Medulla oblongata (tissue), 1 donor: ENCODE results near the gene PPFIA4.

Experiments used
- DNase-seq: peaks from one replicate; pipeline ENCODE4 v3.0.0-alpha.2; 2015; ENCODE audit errors: extremely low spot score

The PPFIA4 gene

DNA sequence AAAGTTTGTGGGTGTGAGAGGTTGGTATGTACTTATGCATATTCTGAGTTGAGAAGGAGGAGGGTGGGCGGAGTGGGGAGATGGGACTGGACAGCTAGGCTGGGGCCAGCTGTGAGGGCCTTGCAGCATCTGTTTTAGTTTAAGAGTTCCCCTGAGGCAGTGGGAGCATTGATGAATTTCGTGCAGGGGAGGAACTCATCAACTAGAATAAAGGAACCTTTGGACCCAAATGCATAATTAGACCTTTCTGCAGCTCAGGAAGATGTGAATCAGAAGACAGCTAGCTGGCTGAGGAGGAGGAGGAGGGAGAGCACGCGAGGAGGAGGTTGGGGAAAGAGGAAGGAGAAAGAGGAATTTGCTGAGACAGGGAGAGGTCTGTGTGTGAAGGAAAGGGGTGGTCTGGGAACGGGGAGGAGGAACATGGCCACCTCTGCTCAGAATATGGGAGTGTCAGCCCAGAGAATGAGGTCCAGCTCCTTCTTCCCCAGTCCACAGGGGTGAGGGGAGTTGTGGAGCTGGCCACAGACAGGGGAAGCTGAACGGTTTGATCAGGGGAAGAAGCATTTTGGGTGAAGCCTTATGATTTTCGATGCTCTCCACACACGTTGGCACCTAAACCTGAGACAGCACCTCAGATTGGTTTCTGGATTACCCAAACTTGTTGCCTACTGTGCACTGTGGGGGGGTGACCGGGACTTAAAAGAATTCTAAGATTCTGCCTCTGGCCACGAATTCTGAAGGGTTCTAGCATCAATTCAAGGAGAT, 31.8 kb downstream of the PPFIA4 start:
- DNase-seq: peak; percentile 54

DNA sequence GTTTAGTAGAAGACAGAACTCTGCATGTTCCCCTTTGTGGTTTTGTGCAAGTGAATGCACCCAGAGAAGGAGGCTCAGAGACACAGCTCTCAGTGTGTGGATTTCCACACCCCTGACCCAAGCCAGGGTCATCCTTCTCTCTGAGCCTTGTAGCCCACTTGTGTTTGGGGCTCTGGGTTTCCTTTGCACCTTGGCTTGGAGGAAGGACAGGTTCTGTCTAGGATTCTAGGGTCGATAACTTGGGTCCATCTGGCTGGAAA, 32.3 kb downstream of the PPFIA4 start:
- peak; percentile 44 for DNase-seq

- DNase-seq: peak; percentile 12
Measured at GRCh38 chr1:203059485-203059884, 33.2 kb downstream of the PPFIA4 start.

GRCh38 chr1:203060115-203060514, 33.8 kb downstream of the PPFIA4 start:
- DNase-seq: no peak

- no peak for DNase-seq
Measured at GRCh38 chr1:203063287-203063686, 37.0 kb downstream of the PPFIA4 start.

GRCh38 chr1:203065191-203065590, 38.9 kb downstream of the PPFIA4 start:
- no peak for DNase-seq

DNA sequence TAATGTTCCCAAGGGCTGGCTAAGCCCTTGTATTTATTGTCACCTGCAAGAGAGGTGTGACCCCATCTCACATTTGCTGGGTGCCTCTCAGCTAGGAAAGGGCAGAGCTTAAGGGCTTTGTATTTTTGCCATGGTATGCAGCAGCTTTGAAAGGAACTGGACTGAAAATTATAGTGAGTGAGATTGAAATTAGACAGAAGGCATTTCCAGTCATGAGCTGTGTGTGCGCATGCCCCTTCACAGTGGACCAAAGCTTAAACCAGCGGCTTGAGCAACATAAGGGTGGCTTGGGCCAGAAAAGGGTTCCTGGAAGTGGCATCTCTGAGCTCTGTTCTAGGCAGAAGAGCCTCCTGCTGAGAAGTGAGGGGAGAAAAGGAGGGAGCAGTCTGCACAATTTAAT, 39.7 kb downstream of the PPFIA4 start:
- no peak for DNase-seq

GRCh38 chr1:203066965-203067364, 40.7 kb downstream of the PPFIA4 start:
- no peak for DNase-seq

DNA sequence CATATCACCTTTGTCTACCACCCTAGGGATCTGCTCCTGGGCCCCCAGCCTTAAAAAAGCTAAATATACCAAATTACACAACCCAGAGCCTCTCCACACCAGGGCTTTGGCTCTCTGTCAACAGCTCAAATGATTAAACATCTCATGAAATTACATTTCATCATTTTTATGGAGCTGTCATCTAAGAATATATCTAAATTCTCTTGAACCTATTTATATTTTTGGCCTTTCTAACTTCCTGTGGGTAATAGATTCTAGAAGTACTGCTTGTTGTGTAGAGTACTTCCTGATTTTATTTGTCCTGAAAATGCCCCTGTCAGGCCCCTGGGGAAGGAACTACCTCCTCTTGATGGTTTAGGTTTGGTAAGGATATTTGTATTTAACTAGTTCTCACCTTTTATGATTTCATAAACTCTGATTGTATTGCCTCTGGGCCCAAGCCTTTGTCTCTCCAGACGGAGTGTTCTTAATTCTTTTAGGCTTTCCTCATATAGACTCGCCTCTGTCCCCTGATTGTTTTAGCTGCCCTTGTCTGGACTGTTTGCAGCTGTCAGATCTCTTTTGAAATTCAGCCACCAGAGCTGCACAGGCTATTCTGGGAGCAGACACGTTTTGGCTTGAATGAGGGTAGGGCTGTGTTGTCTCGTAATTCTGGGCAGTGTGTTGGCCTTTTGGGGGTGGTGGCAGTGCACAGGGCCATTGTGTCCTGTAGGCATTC, 42.9 kb downstream of the PPFIA4 start:
- peak; percentile 71 for DNase-seq

DNA sequence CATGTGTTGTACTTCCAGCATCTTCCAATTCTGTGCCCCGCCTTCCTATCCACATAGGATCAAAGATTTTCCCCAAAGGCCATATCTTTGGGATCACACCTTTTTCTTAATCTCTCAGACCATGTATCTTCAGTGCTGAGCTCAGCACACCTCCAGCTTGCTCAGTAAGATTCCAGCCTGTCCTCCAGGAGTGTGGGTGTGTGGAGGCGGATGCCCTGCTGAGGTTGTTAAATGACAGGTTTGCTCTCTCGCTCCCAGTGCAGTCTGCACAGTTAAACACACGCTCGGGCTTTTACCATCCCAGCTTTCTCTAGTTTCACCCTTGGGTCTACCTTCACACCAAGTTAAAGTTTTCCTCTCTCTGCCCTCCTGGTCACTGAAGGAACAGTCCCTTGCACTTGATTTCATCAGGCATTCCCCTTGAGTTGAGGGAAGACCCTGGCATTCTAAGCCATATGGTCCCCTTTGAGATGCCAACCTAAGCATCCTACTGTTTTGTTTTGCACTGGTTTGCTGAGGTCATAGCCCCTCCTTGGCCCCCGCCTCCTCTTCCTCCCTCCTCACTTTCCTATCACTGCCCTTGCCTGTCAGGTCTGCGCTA, 45.8 kb downstream of the PPFIA4 start:
- no peak for DNase-seq

GRCh38 chr1:203072911-203073310, 46.6 kb downstream of the PPFIA4 start:
- DNase-seq: no peak

GRCh38 chr1:203073469-203073868, 47.2 kb downstream of the PPFIA4 start:
- no peak for DNase-seq

- no peak for DNase-seq
Measured at GRCh38 chr1:203074610-203075009, 48.3 kb downstream of the PPFIA4 start.

GRCh38 chr1:203075236-203076030, 49.1 kb downstream of the PPFIA4 start:
- DNase-seq: no peak

- peak; percentile 23 for DNase-seq
Measured at GRCh38 chr1:203076031-203076511, 49.8 kb downstream of the PPFIA4 start.

DNA sequence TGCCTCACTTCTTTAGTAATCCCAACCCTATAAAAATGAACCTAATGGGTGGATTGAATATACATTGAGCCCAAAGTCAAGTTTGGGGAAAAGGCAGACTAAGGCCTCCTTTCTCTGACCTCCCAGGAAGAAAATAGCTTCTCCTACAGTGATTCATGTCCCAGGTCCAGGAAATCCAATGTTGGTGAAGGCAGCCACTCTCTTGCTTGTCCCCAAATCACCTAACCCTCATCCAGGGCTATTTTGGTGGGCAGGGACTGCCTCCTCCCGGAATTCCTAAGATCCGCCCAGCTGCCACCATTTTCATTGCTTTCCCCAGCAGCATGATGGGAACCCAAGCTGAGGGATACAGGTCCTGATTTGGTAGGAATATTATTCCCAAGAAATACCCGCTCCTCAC, 51.1 kb downstream of the PPFIA4 start:
- DNase-seq: no peak

GRCh38 chr1:203077956-203078355, 51.7 kb downstream of the PPFIA4 start:
- DNase-seq: no peak

- DNase-seq: no peak
Measured at GRCh38 chr1:203078478-203078877, 52.2 kb downstream of the PPFIA4 start.

DNA sequence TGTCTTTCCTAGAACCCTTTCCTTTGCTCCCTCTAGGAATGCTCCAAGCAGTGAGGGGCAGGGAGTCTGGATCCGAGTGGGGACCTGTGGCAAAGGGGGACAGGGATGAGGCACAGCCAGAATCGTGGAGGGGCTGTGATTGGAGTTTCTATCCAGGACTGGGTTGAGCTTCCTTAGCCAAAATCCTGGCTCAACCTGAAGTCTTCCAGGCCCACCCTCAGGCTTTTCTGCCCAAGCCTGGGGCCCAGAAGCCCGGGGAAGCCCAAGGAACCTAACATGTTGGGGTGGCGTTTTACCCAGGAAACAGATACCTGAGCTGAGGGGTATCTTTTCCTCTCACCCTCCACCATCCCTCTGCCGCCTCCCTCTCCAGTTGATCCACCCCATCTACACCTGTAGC, 54.2 kb downstream of the PPFIA4 start:
- no peak for DNase-seq

DNA sequence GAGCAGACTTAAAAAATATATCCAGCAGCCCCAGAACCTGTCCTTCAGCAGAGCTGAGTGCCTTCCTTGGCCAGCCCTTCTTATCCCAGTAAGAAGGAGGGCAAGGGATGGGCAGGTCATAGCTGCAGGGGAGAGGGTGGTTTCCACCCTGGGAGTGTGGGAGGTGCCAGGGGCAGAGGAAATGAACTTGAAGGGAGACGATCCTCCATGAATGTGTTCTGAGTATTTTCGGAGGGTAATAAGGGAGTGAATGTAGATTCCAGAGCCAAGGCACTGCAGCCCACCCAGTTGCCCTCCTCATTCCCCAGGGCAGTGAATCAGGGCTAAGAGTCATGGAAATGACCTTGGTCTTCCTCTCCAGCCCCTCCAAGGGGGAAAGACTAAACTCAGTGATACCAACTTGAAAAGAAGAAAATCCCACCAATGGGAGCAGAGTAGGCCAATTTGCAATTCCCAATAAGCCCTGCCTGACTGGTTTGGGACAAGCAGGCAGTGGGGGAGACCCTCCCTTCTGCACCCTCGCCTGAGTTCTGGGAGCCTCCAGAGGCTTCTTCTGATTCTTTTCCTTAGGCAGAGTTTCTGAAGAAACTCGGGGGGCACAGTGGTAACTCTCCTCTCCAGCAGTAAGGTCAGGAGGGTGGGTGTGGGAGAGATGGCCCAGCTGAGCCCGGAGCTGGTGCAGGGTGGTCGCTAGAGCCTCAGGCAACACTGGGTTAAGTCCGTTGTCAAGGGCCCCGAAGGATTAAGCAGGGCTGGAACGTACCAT, 55.4 kb downstream of the PPFIA4 start:
- no peak for DNase-seq

GRCh38 chr1:203082231-203082505, 55.9 kb downstream of the PPFIA4 start:
- no peak for DNase-seq
